BE2C (cell line): ENCODE results near the gene TTLL11. TPM values are rescaled to one million over a fixed set of nuclear protein-coding genes. Genes with fewer than 3 reads are reported as not detected.

Experiments
- DNase-seq: peaks from one replicate; pipeline ENCODE4 v3.0.0-alpha.2; 2020
- H3K27me3 ChIP-seq: fragments of 250-450 bp; sonication (Bioruptor Pico); 2 replicates; pipeline ENCODE4 v1.5.1; 2020; ENCODE audit warnings: mild to moderate bottlenecking
- H3K36me3 ChIP-seq: fragments of 250-450 bp; sonication (Bioruptor Pico); 2 replicates; pipeline ENCODE4 v1.5.1; 2020; ENCODE audit warnings: mild to moderate bottlenecking
- H3K4me1 ChIP-seq: fragments of 250-450 bp; sonication (Bioruptor Pico); 2 replicates; pipeline ENCODE4 v1.5.1; 2020
- H3K4me3 ChIP-seq: 2 replicates; pipeline ENCODE4 v1.5.1; 2011; ENCODE audit warnings: low read depth, low read length
- H3K9me3 ChIP-seq: fragments of 250-450 bp; sonication (Bioruptor Pico); 2 replicates; pipeline ENCODE4 v1.5.1; 2020
- polyA plus RNA-seq: library from polyadenylated mRNA; unstranded; fragments of >200 nt; gene quantifications from one replicate; pipeline ENCODE4 v1.2.1, GENCODE V29; 2012; ENCODE audit warnings: low read depth, missing spikeins; ENCODE audit not compliant: insufficient read length, insufficient read depth
- TF ChIP-seq, protein P1 (sequence below): IDR thresholded peaks from 2 replicates; pipeline ENCODE4 v1.5.1; 2012; ENCODE audit warnings: mild to moderate bottlenecking, low read depth, low read length

TTLL11 gene, protein sequence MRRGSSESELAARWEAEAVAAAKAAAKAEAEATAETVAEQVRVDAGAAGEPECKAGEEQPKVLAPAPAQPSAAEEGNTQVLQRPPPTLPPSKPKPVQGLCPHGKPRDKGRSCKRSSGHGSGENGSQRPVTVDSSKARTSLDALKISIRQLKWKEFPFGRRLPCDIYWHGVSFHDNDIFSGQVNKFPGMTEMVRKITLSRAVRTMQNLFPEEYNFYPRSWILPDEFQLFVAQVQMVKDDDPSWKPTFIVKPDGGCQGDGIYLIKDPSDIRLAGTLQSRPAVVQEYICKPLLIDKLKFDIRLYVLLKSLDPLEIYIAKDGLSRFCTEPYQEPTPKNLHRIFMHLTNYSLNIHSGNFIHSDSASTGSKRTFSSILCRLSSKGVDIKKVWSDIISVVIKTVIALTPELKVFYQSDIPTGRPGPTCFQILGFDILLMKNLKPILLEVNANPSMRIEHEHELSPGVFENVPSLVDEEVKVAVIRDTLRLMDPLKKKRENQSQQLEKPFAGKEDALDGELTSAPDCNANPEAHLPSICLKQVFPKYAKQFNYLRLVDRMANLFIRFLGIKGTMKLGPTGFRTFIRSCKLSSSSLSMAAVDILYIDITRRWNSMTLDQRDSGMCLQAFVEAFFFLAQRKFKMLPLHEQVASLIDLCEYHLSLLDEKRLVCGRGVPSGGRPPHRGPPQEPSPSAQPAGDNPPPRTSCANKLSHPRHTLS
- polyA plus RNA-seq: 12.3 TPM

DNA sequence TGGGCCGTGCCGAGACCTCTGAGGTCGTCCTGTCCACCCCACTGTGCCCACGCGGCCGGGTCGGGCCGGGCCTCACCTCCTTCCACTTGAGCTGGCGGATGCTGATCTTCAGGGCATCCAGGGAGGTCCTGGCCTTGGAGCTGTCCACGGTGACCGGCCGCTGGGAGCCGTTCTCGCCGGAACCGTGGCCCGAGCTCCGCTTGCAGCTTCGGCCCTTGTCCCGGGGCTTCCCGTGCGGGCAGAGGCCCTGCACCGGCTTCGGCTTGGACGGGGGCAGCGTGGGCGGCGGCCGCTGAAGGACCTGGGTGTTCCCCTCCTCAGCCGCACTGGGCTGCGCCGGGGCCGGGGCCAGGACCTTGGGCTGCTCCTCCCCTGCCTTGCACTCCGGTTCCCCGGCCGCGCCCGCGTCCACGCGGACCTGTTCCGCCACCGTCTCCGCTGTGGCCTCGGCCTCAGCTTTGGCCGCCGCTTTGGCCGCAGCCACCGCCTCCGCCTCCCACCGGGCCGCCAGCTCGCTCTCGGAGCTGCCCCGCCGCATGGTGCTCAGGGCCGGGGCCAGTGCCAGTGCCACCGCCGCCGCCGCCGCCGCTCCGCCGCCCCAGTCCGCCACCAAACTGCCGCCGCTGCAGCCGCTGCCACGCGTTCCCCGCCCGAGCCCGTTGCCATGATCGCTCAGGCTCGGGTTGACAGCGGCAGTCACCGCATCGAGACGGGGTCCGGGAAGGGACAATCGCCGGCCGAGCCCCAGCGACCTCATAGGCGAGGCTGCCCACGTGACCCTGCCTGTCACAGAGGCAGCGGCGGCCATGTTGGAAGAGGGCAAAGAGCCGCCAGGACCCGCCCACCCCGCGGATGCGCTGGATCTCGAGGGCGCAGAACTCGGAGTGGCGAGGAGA, at the start of gene TTLL11:
Gene TTLL11 (minus strand): TSS at position 698 of the 896 bp plus-strand sequence. CDS start 160 bp downstream, at position 538.
- peak; percentile 99 for DNase-seq
- H3K27me3 ChIP-seq: no peaks in the 10 kb centered on the region
- TF ChIP-seq, protein P1, sequence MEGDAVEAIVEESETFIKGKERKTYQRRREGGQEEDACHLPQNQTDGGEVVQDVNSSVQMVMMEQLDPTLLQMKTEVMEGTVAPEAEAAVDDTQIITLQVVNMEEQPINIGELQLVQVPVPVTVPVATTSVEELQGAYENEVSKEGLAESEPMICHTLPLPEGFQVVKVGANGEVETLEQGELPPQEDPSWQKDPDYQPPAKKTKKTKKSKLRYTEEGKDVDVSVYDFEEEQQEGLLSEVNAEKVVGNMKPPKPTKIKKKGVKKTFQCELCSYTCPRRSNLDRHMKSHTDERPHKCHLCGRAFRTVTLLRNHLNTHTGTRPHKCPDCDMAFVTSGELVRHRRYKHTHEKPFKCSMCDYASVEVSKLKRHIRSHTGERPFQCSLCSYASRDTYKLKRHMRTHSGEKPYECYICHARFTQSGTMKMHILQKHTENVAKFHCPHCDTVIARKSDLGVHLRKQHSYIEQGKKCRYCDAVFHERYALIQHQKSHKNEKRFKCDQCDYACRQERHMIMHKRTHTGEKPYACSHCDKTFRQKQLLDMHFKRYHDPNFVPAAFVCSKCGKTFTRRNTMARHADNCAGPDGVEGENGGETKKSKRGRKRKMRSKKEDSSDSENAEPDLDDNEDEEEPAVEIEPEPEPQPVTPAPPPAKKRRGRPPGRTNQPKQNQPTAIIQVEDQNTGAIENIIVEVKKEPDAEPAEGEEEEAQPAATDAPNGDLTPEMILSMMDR: no peak
- H3K4me1 ChIP-seq: no peaks in the 10 kb centered on the region
- H3K9me3 ChIP-seq: no peaks in the 10 kb centered on the region
- no peaks in the 10 kb centered on the region for H3K36me3 ChIP-seq
- H3K4me3 ChIP-seq: peak within 1 kb of the TSS; percentile 93

- Histone ChIP-seq H3K27me3 (no peaks in the 10 kb centered on the region), H3K4me3 (no peak overlapping the region), H3K36me3 (peaks cover 31% of the 10 kb centered on the region), H3K4me1 (no peaks in the 10 kb centered on the region), H3K9me3 (no peaks in the 10 kb centered on the region)
- TF ChIP-seq, protein P1: no peak
- no peak for DNase-seq
These were observed 48.6 kb upstream of the TTLL11 start for GRCh38 chr9:122141671-122142070.

GRCh38 chr9:122140368-122141193, 47.5 kb upstream of the TTLL11 start:
- Histone ChIP-seq H3K4me1 (no peaks in the 10 kb centered on the region), H3K36me3 (peaks cover 24% of the 10 kb centered on the region), H3K27me3 (no peaks in the 10 kb centered on the region), H3K9me3 (no peaks in the 10 kb centered on the region), H3K4me3 (no peak overlapping the region)
- TF ChIP-seq, protein P1: no peak
- DNase-seq: no peak

DNA sequence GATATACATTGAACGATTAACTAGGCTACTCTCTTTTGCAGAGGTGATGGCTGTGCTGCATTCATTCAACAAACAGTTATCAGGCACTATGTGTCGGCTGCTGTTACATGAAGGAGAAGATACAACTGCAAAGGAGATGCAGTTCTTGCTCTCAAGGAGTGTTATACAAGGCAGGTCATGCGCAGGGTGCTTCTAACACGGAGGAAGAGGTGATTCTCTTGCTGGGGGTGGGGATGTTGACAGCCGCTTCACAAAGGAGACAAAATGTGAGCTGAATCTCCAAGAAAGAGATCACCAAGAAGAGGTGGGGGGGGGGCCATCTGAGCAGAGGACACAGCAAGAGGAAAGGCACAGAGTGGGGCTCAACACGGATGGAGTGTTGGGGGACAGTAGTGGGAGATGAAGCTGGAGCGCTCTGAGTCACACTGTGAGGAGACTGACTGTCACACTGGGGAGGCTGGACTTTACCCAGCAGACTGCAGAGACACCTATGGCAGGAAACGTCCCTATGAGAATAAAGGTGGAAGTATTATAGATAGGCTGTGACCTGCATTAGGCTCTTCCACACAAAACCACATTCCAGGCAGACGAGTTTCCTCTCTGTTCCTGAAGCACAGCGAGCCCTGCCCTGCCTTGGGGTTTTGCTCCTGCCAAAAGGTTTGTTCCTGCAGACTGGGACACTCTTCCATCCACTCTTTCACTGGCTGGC, 45.6 kb upstream of the TTLL11 start:
- DNase-seq: no peak
- TF ChIP-seq, protein P1: no peak
- Histone ChIP-seq H3K27me3 (no peaks in the 10 kb centered on the region), H3K4me3 (no peak overlapping the region), H3K9me3 (no peaks in the 10 kb centered on the region), H3K36me3 (peaks cover 8% of the 10 kb centered on the region), H3K4me1 (peaks cover 3% of the 10 kb centered on the region; the same call in 1 of the 2 replicates)

DNA sequence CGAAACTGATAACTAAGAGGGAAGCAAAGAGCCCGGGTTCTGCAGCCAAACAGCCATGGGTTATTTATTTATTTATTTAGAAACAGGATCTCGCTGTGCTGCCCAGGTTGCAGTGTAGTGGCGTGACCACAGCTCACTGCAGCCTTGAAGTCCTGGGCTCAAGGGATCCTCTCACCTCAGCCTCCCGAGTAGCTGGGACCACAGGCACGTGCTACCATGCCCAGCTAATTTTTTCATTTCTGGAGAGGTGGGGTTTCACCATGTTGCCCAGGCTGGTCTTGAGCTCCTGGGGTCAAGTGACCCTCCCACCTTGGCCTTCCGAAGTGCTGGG, 42.4 kb upstream of the TTLL11 start:
- DNase-seq: no peak
- TF ChIP-seq, protein P1: no peak
- Histone ChIP-seq H3K4me1 (peaks cover 6% of the 10 kb centered on the region; the same call in 1 of the 2 replicates), H3K36me3 (no peaks in the 10 kb centered on the region), H3K9me3 (no peaks in the 10 kb centered on the region), H3K27me3 (no peaks in the 10 kb centered on the region), H3K4me3 (no peak overlapping the region)
